Smooth muscle cell of bladder (primary cell): Measurements from ENCODE around the gene NPB. TPM values are rescaled to one million over a fixed set of nuclear protein-coding genes. Genes with fewer than 3 reads are reported as not detected.

Experiments used
- total RNA-seq: library from RNA; depleted of rRNA; stranded (reverse); fragments of >200 nt; gene quantifications from 2 replicates; pipeline ENCODE4 v1.2.3, GENCODE V29; 2014

Gene NPB
- 0.28 and 0.46 TPM in 2 replicates for total RNA-seq

GRCh38 chr17:81902023-81902652 lies at the start of gene NPB:
Gene NPB (plus strand): TSS chr17:81902238. CDS start chr17:81902278, 40 bp downstream.

GRCh38 chr17:81859906-81860755 lies 41.9 kb upstream of the NPB start, which contains the start of gene P4HB:
Gene P4HB (minus strand): TSS chr17:81860535. CDS start chr17:81860471, 64 bp downstream.

GRCh38 chr17:81870981-81871386 lies 31.1 kb upstream of the NPB start, which contains the start of gene ARHGDIA:
Gene ARHGDIA (minus strand): TSS chr17:81871337. CDS start chr17:81869930, 1,407 bp downstream.

GRCh38 chr17:81911277-81911961 lies 9.4 kb downstream of the NPB start, which contains the start of gene PCYT2:
Gene PCYT2 (minus strand): TSS chr17:81911399. CDS start chr17:81911355, 44 bp downstream.

GRCh38 chr17:81917565-81918332 lies 15.7 kb downstream of the NPB start, which contains the start of gene SIRT7:
Gene SIRT7 (minus strand): TSS chr17:81918176. CDS start chr17:81918131, 45 bp downstream.

GRCh38 chr17:81927653-81928543 lies 25.9 kb downstream of the NPB start, which contains the start of gene MAFG:
Gene MAFG (minus strand): TSS chr17:81927735. CDS start chr17:81923185, 4,550 bp downstream.

GRCh38 chr17:81947189-81947588 lies 45.2 kb downstream of the NPB start, which contains the start of gene MYADML2:
Gene MYADML2 (minus strand): TSS chr17:81947233. CDS start chr17:81941741, 5,492 bp downstream.

Other genes with a start within 250 kb of the NPB start
- gene PDE6G, start 245.7 kb upstream of the NPB start, total RNA-seq = 0.65 TPM in 1 of 2 replicates, not detected in the other
- 30.7 and 33.1 TPM in 2 replicates for gene OXLD1, start 235.6 kb upstream of the NPB start, total RNA-seq
- 6.5 TPM in 2 replicates for gene CCDC137, start 235.5 kb upstream of the NPB start, total RNA-seq
- gene ARL16, start 218.4 kb upstream of the NPB start, total RNA-seq = 25.5 and 37.8 TPM in 2 replicates
- gene HGS, start 218.2 kb upstream of the NPB start, total RNA-seq = 54.6 and 69.7 TPM in 2 replicates
- gene MRPL12, start 198.9 kb upstream of the NPB start, total RNA-seq = 5.4 and 6.6 TPM in 2 replicates
- 6.1 and 6.3 TPM in 2 replicates for gene SLC25A10, start 190.0 kb upstream of the NPB start, total RNA-seq
- 0.09 TPM in 1 of 2 replicates, not detected in the other for gene GCGR, start 98.1 kb upstream of the NPB start, total RNA-seq
- 78.6 and 95.7 TPM in 2 replicates for gene MCRIP1, start 68.9 kb upstream of the NPB start, total RNA-seq
- gene PPP1R27, start 67.2 kb upstream of the NPB start, total RNA-seq = not detected in 2 replicates
- 1,172 and 1,485 TPM in 2 replicates for gene P4HB, start 41.7 kb upstream of the NPB start, total RNA-seq
- 48.4 and 63.1 TPM in 2 replicates for gene ARHGDIA, start 30.9 kb upstream of the NPB start, total RNA-seq
- gene ALYREF, start 10.7 kb upstream of the NPB start, total RNA-seq = 109 and 112 TPM in 2 replicates
- 198 and 226 TPM in 2 replicates for gene ANAPC11, start 10.5 kb upstream of the NPB start, total RNA-seq
- gene PCYT2, start 9.2 kb downstream of the NPB start, total RNA-seq = 61.2 and 81.8 TPM in 2 replicates
- 16.9 and 21.2 TPM in 2 replicates for gene SIRT7, start 15.9 kb downstream of the NPB start, total RNA-seq
- gene MAFG, start 25.5 kb downstream of the NPB start, total RNA-seq = 13.7 and 17.0 TPM in 2 replicates
- 105 and 117 TPM in 2 replicates for gene PYCR1, start 35.1 kb downstream of the NPB start, total RNA-seq
- gene MYADML2, start 45.0 kb downstream of the NPB start, total RNA-seq = not detected in 2 replicates
- gene NOTUM, start 58.9 kb downstream of the NPB start, total RNA-seq = under 0.01 and 0.09 TPM in 2 replicates
- gene ASPSCR1, start 75.4 kb downstream of the NPB start, total RNA-seq = 25.0 and 26.6 TPM in 2 replicates
- 14.4 and 20.1 TPM in 2 replicates for gene CENPX, start 120.6 kb downstream of the NPB start, total RNA-seq
- 9.2 and 11.1 TPM in 2 replicates for gene LRRC45, start 121.1 kb downstream of the NPB start, total RNA-seq
- 5.7 and 10.6 TPM in 2 replicates for gene RAC3, start 129.4 kb downstream of the NPB start, total RNA-seq
- 44.4 and 57.6 TPM in 2 replicates for gene DCXR, start 135.5 kb downstream of the NPB start, total RNA-seq
- 27.9 and 44.6 TPM in 2 replicates for gene RFNG, start 149.6 kb downstream of the NPB start, total RNA-seq
- 85.9 and 88.7 TPM in 2 replicates for gene GPS1, start 149.7 kb downstream of the NPB start, total RNA-seq
- 48.6 and 57.0 TPM in 2 replicates for gene DUS1L, start 163.6 kb downstream of the NPB start, total RNA-seq
- 67.0 and 94.7 TPM in 2 replicates for gene FASN, start 196.0 kb downstream of the NPB start, total RNA-seq